ENCODE results near the gene MCOLN1.

Gene MCOLN1

DNA sequence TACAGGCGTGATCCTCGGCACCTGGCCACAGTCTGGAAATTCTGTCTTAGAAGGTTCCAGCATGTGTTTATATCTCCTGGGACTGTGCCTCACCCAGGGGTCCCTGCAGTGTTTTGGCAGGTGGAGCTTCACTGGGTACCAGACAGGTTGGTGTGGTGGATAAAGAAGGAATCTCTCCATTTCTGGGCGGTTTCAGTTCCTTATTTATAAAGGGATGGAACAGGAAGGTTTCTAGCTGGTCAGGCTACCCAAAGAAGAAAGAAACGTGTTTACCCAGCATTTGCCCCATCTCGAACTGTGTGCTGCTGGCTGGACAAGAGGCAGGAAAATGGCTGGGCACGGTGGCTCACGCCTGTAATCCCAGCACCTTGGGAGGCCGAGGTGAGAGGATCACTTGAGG lies 22.9 kb downstream of the MCOLN1 start:
- no CpG with 5 or more reads among the region's 8 CpGs for WGBS (ENCODE audit: extremely low coverage, insufficient coverage, insufficient read length)

DNA sequence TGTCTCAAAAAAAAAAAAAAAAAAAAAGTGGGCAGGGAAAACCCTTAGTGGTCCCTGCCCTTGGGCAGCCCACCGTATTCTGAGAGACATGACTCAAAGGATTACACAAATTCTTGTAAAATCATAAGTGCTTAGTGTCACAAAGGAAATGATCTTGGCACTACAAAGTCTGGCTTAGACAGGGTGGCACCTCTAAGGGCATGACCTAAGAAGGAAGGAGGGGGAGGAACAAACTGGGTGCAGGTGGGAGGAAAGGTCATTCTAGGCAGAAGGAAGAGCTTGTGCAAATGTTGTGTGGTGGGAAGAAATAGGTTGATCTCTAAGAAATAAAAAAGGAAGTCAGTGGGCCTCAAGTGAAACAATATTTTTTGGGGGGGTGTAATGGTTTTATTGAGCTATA lies 23.5 kb downstream of the MCOLN1 start:
- H3K4me1 ChIP-seq (ENCODE audit: control insufficient read depth in 1 of 2, insufficient read depth in 2 of 2, low read length in 2 of 2): peaks cover 0 to 1% of the 10 kb centered on the region in 2 experiments
- H3K9me3 ChIP-seq (ENCODE audit: insufficient read depth, low read depth, low read length): no peaks in the 10 kb centered on the region
- peaks cover 37 to 44% of the 10 kb centered on the region in 2 experiments for H3K36me3 ChIP-seq (ENCODE audit: control insufficient read depth in 1 of 2, insufficient read depth in 2 of 2, low read length in 2 of 2)
- no peak overlapping the region for H4K8ac ChIP-seq (ENCODE audit: low read depth, low read length)
- WGBS (ENCODE audit: extremely low coverage, insufficient coverage, insufficient read length): no CpG with 5 or more reads among the region's 1 CpG
- no peaks in the 10 kb centered on the region for H3K27me3 ChIP-seq (ENCODE audit: insufficient read depth, low read length)
- H2AK5ac ChIP-seq (ENCODE audit: low read length): no peak overlapping the region
- H3K27ac ChIP-seq (ENCODE audit: low read depth, low read length): no peak overlapping the region
- H2BK5ac ChIP-seq (ENCODE audit: low read depth, low read length, poor library complexity): no peak overlapping the region
- H4K12ac ChIP-seq (ENCODE audit: low read depth, low read length): no peak overlapping the region
- no peak overlapping the region for H3K23ac ChIP-seq (ENCODE audit: low read length)
- no peak overlapping the region for H2BK120ac ChIP-seq (ENCODE audit: insufficient read depth, low read length, poor library complexity)
- H3K14ac ChIP-seq (ENCODE audit: low read length): no peak overlapping the region
- DNase-seq: no peak
- no peak overlapping the region for H3K4ac ChIP-seq (ENCODE audit: low read depth, low read length)
- H4K91ac ChIP-seq (ENCODE audit: low read depth, low read length): no peak overlapping the region
- H3K4me2 ChIP-seq (ENCODE audit: low read length): no peak overlapping the region
- no peaks in the 10 kb centered on the region for H3K79me1 ChIP-seq (ENCODE audit: low read length)
- no peak overlapping the region for H3K9ac ChIP-seq (ENCODE audit: low read length)
- no peaks in the 10 kb centered on the region for H3K79me2 ChIP-seq (ENCODE audit: control insufficient read depth, insufficient read depth, low read length, poor library complexity)
- H2BK12ac ChIP-seq (ENCODE audit: low read length): no peak overlapping the region
- no peak overlapping the region for H3K4me3 ChIP-seq (ENCODE audit: low read depth, low read length)
- H2AFZ ChIP-seq (ENCODE audit: insufficient read depth, low read length, poor library complexity): no peak overlapping the region
- H3K18ac ChIP-seq (ENCODE audit: low read length): no peak overlapping the region

More for the DNA sequence above, 22.9 kb downstream of the MCOLN1 start:
- H3K14ac ChIP-seq (ENCODE audit: low read length): no peak overlapping the region
- no peak overlapping the region for H4K91ac ChIP-seq (ENCODE audit: low read depth, low read length)
- H3K4me1 ChIP-seq (ENCODE audit: control insufficient read depth in 1 of 2, insufficient read depth in 2 of 2, low read length in 2 of 2): no peaks in the 10 kb centered on the region
- no peaks in the 10 kb centered on the region for H3K9me3 ChIP-seq (ENCODE audit: insufficient read depth, low read depth, low read length)
- no peak overlapping the region for H3K27ac ChIP-seq (ENCODE audit: low read depth, low read length)
- H4K8ac ChIP-seq (ENCODE audit: low read depth, low read length): no peak overlapping the region
- no peak for DNase-seq
- H2BK12ac ChIP-seq (ENCODE audit: low read length): no peak overlapping the region
- no peak overlapping the region for H2AK5ac ChIP-seq (ENCODE audit: low read length)
- no peak overlapping the region for H2AFZ ChIP-seq (ENCODE audit: insufficient read depth, low read length, poor library complexity)
- no peak overlapping the region for H3K18ac ChIP-seq (ENCODE audit: low read length)
- no peak overlapping the region for H2BK120ac ChIP-seq (ENCODE audit: insufficient read depth, low read length, poor library complexity)
- no peaks in the 10 kb centered on the region for H3K79me2 ChIP-seq (ENCODE audit: control insufficient read depth, insufficient read depth, low read length, poor library complexity)
- no peaks in the 10 kb centered on the region for H3K79me1 ChIP-seq (ENCODE audit: low read length)
- peaks cover 36 to 44% of the 10 kb centered on the region in 2 experiments for H3K36me3 ChIP-seq (ENCODE audit: control insufficient read depth in 1 of 2, insufficient read depth in 2 of 2, low read length in 2 of 2)
- no peak overlapping the region for H3K9ac ChIP-seq (ENCODE audit: low read length)
- H3K4me3 ChIP-seq (ENCODE audit: low read depth, low read length): no peak overlapping the region
- H3K23ac ChIP-seq (ENCODE audit: low read length): no peak overlapping the region
- no peak overlapping the region for H3K4me2 ChIP-seq (ENCODE audit: low read length)
- H3K4ac ChIP-seq (ENCODE audit: low read depth, low read length): no peak overlapping the region
- H4K12ac ChIP-seq (ENCODE audit: low read depth, low read length): no peak overlapping the region
- H3K27me3 ChIP-seq (ENCODE audit: insufficient read depth, low read length): no peaks in the 10 kb centered on the region
- no peak overlapping the region for H2BK5ac ChIP-seq (ENCODE audit: low read depth, low read length, poor library complexity)

DNA sequence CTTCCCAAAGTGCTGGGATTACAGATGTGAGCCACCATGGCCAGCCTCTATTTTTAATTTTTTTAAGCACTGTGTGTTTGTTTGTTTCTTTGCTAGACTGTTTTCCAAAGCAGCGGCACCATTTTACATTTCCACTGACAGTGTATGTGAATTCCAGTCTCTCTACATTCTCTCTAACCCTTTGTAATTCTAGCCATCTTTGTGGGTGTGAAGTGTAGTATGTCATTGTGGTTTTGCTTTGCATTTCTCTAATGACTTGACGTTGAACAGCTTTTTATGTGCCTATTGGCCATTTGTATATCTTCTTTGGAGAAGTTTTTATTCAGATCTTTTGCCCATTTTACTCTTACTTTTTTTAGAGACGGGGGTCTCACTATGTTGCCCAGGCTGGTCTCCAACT lies 24.7 kb downstream of the MCOLN1 start:
- Histone ChIP-seq H2AK5ac (ENCODE audit: low read length) (no peak overlapping the region), H3K23ac (ENCODE audit: low read length) (no peak overlapping the region), H3K14ac (ENCODE audit: low read length) (no peak overlapping the region), H3K4me2 (ENCODE audit: low read length) (no peak overlapping the region), H3K18ac (ENCODE audit: low read length) (no peak overlapping the region), H3K27ac (ENCODE audit: low read depth, low read length) (no peak overlapping the region), H2BK5ac (ENCODE audit: low read depth, low read length, poor library complexity) (no peak overlapping the region), H4K12ac (ENCODE audit: low read depth, low read length) (no peak overlapping the region), H4K8ac (ENCODE audit: low read depth, low read length) (no peak overlapping the region), H3K36me3 (ENCODE audit: control insufficient read depth in 1 of 2, insufficient read depth in 2 of 2, low read length in 2 of 2) (peaks cover 27 to 31% of the 10 kb centered on the region in 2 experiments), H2BK12ac (ENCODE audit: low read length) (no peak overlapping the region), H3K4me3 (ENCODE audit: low read depth, low read length) (no peak overlapping the region), H3K9me3 (ENCODE audit: insufficient read depth, low read depth, low read length) (no peaks in the 10 kb centered on the region), H3K79me1 (ENCODE audit: low read length) (no peaks in the 10 kb centered on the region), H2BK120ac (ENCODE audit: insufficient read depth, low read length, poor library complexity) (no peak overlapping the region), H2AFZ (ENCODE audit: insufficient read depth, low read length, poor library complexity) (no peak overlapping the region), H3K9ac (ENCODE audit: low read length) (no peak overlapping the region), H3K4ac (ENCODE audit: low read depth, low read length) (no peak overlapping the region), H4K91ac (ENCODE audit: low read depth, low read length) (no peak overlapping the region), H3K79me2 (ENCODE audit: control insufficient read depth, insufficient read depth, low read length, poor library complexity) (no peaks in the 10 kb centered on the region), H3K27me3 (ENCODE audit: insufficient read depth, low read length) (no peaks in the 10 kb centered on the region), H3K4me1 (ENCODE audit: control insufficient read depth in 1 of 2, insufficient read depth in 2 of 2, low read length in 2 of 2) (peaks cover 0 to 4% of the 10 kb centered on the region in 2 experiments)
- no peak for DNase-seq
- no CpG with 5 or more reads among the region's 3 CpGs for WGBS (ENCODE audit: extremely low coverage, insufficient coverage, insufficient read length)

DNA sequence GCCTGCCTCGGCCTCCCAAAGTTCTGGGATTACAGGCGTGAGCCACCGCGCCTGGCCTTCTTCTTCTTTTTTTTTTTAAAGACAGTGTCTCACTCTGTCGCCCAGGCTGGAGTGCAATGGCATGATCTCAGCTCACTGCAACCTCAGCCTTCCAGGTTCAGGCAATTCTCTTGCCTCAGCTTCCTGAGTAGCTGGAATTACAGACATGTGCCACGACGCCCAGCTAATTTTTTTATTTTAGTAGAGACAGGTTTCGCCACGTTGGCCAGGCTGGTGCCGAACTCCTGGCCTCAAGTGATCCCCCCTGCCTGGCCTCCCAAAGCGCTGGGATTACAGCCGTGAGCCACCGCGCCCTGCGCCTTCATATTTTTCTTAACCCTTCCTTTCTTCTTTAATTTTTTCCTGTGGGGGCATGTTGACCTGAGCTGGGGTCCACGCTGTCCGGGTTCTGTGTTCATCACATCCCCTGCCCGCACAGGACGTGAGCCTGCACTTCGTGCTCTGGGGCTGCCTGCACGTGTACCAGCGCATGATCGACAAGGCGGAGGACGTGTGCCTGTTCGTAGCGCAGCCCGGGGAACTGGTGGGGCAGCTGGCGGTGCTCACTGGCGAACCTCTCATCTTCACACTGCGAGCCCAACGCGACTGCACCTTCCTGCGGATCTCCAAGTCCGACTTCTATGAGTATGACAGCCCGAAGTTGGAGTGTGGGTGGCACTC lies 27.2 kb downstream of the MCOLN1 start:
- H3K4ac ChIP-seq (ENCODE audit: low read depth, low read length): no peak overlapping the region
- H3K9me3 ChIP-seq (ENCODE audit: insufficient read depth, low read depth, low read length): peaks cover 2% of the 10 kb centered on the region
- H4K8ac ChIP-seq (ENCODE audit: low read depth, low read length): no peak overlapping the region
- WGBS (ENCODE audit: extremely low coverage, insufficient coverage, insufficient read length): no CpG with 5 or more reads among the region's 36 CpGs
- no peak for DNase-seq
- no peak overlapping the region for H3K4me3 ChIP-seq (ENCODE audit: low read depth, low read length)
- H3K79me2 ChIP-seq (ENCODE audit: control insufficient read depth, insufficient read depth, low read length, poor library complexity): no peaks in the 10 kb centered on the region
- no peak overlapping the region for H2AK5ac ChIP-seq (ENCODE audit: low read length)
- H2AFZ ChIP-seq (ENCODE audit: insufficient read depth, low read length, poor library complexity): no peak overlapping the region
- H3K18ac ChIP-seq (ENCODE audit: low read length): no peak overlapping the region
- peaks cover 0 to 4% of the 10 kb centered on the region in 2 experiments for H3K4me1 ChIP-seq (ENCODE audit: control insufficient read depth in 1 of 2, insufficient read depth in 2 of 2, low read length in 2 of 2)
- no peak overlapping the region for H2BK120ac ChIP-seq (ENCODE audit: insufficient read depth, low read length, poor library complexity)
- H4K91ac ChIP-seq (ENCODE audit: low read depth, low read length): no peak overlapping the region
- no peaks in the 10 kb centered on the region for H3K27me3 ChIP-seq (ENCODE audit: insufficient read depth, low read length)
- H3K79me1 ChIP-seq (ENCODE audit: low read length): no peaks in the 10 kb centered on the region
- H2BK5ac ChIP-seq (ENCODE audit: low read depth, low read length, poor library complexity): no peak overlapping the region
- H3K23ac ChIP-seq (ENCODE audit: low read length): no peak overlapping the region
- no peak overlapping the region for H3K9ac ChIP-seq (ENCODE audit: low read length)
- H2BK12ac ChIP-seq (ENCODE audit: low read length): no peak overlapping the region
- no peak overlapping the region for H3K4me2 ChIP-seq (ENCODE audit: low read length)
- no peak overlapping the region for H3K14ac ChIP-seq (ENCODE audit: low read length)
- H4K12ac ChIP-seq (ENCODE audit: low read depth, low read length): no peak overlapping the region
- H3K36me3 ChIP-seq (ENCODE audit: control insufficient read depth in 1 of 2, insufficient read depth in 2 of 2, low read length in 2 of 2): peaks cover 20 to 23% of the 10 kb centered on the region in 2 experiments
- no peak overlapping the region for H3K27ac ChIP-seq (ENCODE audit: low read depth, low read length)
